Retinal pigment epithelial cell (primary cell): ENCODE results near the gene FAM47B.

ENCODE experiments used
- DNase-seq: peaks from one replicate; pipeline ENCODE4 v3.0.0-alpha.2; 2010; ENCODE audit warnings: low read depth
- H3K4me3 ChIP-seq: 2 replicates; pipeline ENCODE4 v1.5.1; 2011; ENCODE audit warnings: mild to moderate bottlenecking, low read length, control low read depth, moderate library complexity
- TF ChIP-seq, protein P1 (sequence below): conservative IDR thresholded peaks from 2 replicates; pipeline ENCODE4 v1.5.1; 2011; ENCODE audit warnings: low read depth, low read length, control low read depth, inconsistent platforms

FAM47B gene

DNA sequence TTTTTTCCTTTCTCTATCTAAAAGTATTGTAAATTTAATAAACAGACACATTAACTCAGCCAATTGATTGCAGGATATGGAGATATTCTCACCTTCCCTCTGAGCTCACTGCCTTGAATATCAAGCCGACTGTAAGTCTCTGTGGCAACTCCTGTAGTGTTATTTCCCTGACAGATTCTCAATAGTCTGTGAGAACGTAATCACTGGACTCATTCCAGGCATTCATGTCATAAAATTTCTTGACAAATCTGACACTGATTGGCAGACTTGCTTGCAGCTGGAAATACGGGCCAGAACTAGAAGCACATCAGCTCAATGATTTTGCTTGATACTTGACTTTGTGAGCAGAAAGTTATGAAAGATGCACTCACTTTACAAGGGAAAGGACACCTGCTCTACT, 29.6 kb downstream of the FAM47B start:
- TF ChIP-seq, protein P1, sequence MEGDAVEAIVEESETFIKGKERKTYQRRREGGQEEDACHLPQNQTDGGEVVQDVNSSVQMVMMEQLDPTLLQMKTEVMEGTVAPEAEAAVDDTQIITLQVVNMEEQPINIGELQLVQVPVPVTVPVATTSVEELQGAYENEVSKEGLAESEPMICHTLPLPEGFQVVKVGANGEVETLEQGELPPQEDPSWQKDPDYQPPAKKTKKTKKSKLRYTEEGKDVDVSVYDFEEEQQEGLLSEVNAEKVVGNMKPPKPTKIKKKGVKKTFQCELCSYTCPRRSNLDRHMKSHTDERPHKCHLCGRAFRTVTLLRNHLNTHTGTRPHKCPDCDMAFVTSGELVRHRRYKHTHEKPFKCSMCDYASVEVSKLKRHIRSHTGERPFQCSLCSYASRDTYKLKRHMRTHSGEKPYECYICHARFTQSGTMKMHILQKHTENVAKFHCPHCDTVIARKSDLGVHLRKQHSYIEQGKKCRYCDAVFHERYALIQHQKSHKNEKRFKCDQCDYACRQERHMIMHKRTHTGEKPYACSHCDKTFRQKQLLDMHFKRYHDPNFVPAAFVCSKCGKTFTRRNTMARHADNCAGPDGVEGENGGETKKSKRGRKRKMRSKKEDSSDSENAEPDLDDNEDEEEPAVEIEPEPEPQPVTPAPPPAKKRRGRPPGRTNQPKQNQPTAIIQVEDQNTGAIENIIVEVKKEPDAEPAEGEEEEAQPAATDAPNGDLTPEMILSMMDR: no peak
- no peak overlapping the region for H3K4me3 ChIP-seq
- DNase-seq: no peak

DNA sequence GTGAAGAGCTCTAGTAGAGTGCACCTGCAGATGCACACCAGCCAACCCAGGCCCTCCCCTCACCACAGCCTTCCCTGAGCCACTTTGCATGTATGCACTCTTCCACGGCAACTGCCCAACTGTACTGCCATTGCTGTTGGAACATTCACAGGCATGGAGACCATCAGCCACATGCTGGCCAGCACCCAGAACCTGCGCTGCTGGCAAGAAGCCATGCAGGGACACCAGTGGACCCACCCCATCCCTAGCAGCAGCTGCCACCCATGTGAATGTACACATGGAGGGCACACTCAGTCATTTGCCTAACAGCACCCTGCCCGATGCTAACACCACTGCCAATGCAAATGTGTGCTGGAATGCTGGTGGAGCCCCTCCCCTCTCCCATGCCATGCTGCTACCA, 35.6 kb downstream of the FAM47B start:
- TF ChIP-seq, protein P1: no peak
- DNase-seq: no peak
- no peak overlapping the region for H3K4me3 ChIP-seq

DNA sequence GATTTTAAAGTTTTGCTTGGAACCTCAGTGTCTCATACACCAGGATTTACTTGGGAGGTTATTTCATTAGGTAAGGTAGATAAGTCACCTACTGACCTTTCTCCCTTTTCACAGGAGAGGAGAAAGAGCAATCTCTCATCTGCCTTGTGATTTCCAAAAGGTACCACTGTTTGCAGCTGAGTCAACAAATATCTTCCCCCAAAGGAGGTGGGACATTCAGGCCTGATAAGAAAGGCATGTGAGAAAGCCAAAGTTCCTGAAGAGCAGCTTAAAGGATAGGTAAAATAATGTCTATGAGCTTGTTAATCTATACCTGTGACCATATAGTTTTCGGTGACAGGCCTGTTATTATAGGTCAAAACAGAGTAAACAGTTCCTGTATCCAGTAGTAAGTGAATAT, 45.0 kb downstream of the FAM47B start:
- H3K4me3 ChIP-seq: no peak overlapping the region
- DNase-seq: no peak
- TF ChIP-seq, protein P1: no peak
